ENCODE data around the gene ZCWPW1. TPM values are rescaled to one million over a fixed set of nuclear protein-coding genes. Genes with fewer than 3 reads are reported as not detected.

Gene ZCWPW1
- total RNA-seq, 2 donors from 2014 or later, result 5.5 to 34.6 TPM

GRCh38 chr7:100425347-100425746, 3.2 kb downstream of the ZCWPW1 start:
- Histone ChIP-seq H3K4me1 (replicated peaks) (no peaks in the 10 kb centered on the region), H3K27me3 (replicated peaks; ENCODE audit: insufficient read depth) (no peaks in the 10 kb centered on the region), H3K9me3 (no peaks in the 10 kb centered on the region), H3K4me3 (no peak overlapping the region), H3K36me3 (no peaks in the 10 kb centered on the region), H3K27ac (no peak overlapping the region)
- WGBS, result 55% methylated on average over 1 of the region's 1 CpG
- intact Hi-C loops (cut with DNase I), result no loop called here
- no peak for TF ChIP-seq POLR2AphosphoS5 (IDR thresholded peaks at IDR 0.05)
- TF ChIP-seq, protein P1, sequence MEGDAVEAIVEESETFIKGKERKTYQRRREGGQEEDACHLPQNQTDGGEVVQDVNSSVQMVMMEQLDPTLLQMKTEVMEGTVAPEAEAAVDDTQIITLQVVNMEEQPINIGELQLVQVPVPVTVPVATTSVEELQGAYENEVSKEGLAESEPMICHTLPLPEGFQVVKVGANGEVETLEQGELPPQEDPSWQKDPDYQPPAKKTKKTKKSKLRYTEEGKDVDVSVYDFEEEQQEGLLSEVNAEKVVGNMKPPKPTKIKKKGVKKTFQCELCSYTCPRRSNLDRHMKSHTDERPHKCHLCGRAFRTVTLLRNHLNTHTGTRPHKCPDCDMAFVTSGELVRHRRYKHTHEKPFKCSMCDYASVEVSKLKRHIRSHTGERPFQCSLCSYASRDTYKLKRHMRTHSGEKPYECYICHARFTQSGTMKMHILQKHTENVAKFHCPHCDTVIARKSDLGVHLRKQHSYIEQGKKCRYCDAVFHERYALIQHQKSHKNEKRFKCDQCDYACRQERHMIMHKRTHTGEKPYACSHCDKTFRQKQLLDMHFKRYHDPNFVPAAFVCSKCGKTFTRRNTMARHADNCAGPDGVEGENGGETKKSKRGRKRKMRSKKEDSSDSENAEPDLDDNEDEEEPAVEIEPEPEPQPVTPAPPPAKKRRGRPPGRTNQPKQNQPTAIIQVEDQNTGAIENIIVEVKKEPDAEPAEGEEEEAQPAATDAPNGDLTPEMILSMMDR (IDR thresholded peaks at IDR 0.05), result no peak
- no peak for TF ChIP-seq POLR2A (IDR thresholded peaks at IDR 0.05)
- no peak for DNase-seq (ENCODE audit: low spot score)

DNA sequence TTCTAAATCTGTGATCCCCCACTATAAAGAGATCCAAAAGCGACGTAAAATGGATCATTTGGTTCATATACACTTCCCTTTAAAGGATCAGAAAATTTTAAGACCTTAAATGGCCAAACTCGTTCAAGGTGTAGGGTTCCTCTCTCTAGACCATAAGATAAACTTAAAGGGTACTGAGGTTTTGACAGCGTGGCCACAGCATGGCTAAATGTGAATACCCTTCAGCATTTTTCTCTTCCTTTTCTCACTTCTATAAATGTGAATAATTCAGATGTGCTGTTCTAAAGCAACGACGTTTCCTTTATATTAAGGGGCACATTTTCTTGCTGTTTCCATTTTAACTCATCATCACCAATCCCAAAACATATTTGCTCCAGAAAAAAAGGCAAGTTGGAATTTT, 5.2 kb downstream of the ZCWPW1 start:
- DNase-seq (ENCODE audit: low spot score), result no peak
- Histone ChIP-seq H3K4me1 (replicated peaks) (no peaks in the 10 kb centered on the region), H3K36me3 (no peaks in the 10 kb centered on the region), H3K27ac (no peak overlapping the region), H3K27me3 (replicated peaks; ENCODE audit: insufficient read depth) (no peaks in the 10 kb centered on the region), H3K9me3 (no peaks in the 10 kb centered on the region), H3K4me3 (no peak overlapping the region)
- no peak for TF ChIP-seq POLR2A (IDR thresholded peaks at IDR 0.05)
- TF ChIP-seq, protein P1 (IDR thresholded peaks at IDR 0.05), result no peak
- no peak for TF ChIP-seq POLR2AphosphoS5 (IDR thresholded peaks at IDR 0.05)
- intact Hi-C loops (cut with DNase I), result no loop called here
- whole genome bisulfite sequencing, result 83% methylated on average over 6 of the region's 6 CpGs

- H3K4me3 ChIP-seq, result no peak overlapping the region
- intact Hi-C loops (cut with DNase I), result no loop called here
Observed at GRCh38 chr7:100419660-100420226, 8.8 kb downstream of the ZCWPW1 start.

DNA sequence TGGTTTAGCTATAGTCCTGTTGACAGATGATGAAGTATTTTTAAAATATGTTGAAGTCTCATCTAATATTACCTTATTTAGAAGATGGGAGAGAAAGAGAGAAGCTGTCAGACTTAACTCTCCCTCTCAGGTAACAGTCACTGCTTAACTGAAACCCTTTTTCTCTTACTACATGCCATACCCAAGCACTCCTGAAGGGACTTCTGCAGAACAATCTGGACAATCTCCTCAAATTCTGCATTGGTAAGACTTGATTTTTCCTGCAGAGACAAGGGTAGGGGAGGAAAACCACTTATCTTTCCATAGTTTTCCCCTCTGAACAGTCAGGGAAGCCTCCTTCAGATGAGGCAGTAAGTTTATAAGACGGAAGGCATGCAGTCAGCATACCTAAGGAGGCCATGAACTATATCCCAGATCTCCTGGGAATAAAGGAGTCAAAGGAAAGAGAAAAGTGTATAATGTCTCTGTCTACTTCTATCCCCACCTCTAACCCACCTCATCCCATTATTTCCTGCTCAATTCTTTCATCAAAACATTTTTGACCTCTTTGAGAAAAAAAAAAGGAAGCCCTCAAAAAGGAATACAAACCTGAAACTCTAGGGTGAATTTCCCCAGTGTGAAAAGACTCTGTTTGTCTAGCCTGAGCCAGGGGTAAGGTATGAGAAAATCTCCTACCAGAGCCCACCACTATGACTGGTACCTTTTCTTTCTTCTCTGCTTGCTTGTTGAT, 9.4 kb downstream of the ZCWPW1 start:
- intact Hi-C loops (cut with DNase I), result no loop called here
- no peaks in the 10 kb centered on the region for H3K4me1 ChIP-seq (replicated peaks)
- no peaks in the 10 kb centered on the region for H3K36me3 ChIP-seq
- no peak overlapping the region for H3K27ac ChIP-seq
- no peak overlapping the region for H3K4me3 ChIP-seq
- no peaks in the 10 kb centered on the region for H3K27me3 ChIP-seq (replicated peaks; ENCODE audit: insufficient read depth)
- no peak for DNase-seq (ENCODE audit: low spot score)
- WGBS, result 89% methylated on average over 1 of the region's 1 CpG
- no peaks in the 10 kb centered on the region for H3K9me3 ChIP-seq
- TF ChIP-seq POLR2AphosphoS5 (IDR thresholded peaks at IDR 0.05) (no peak), POLR2A (IDR thresholded peaks at IDR 0.05) (no peak)
- TF ChIP-seq, protein P1 (IDR thresholded peaks at IDR 0.05), result no peak

More at GRCh38 chr7:100419660-100420226, 8.8 kb downstream of the ZCWPW1 start:
- Histone ChIP-seq H3K27ac (no peak overlapping the region), H3K27me3 (replicated peaks; ENCODE audit: insufficient read depth) (no peaks in the 10 kb centered on the region), H3K4me1 (replicated peaks) (no peaks in the 10 kb centered on the region), H3K36me3 (no peaks in the 10 kb centered on the region), H3K9me3 (no peaks in the 10 kb centered on the region)
- 83% methylated on average over 1 of the region's 1 CpG for WGBS
- TF ChIP-seq, protein P1 (IDR thresholded peaks at IDR 0.05), result no peak
- TF ChIP-seq POLR2AphosphoS5 (IDR thresholded peaks at IDR 0.05), result no peak
- TF ChIP-seq POLR2A (IDR thresholded peaks at IDR 0.05), result no peak
- no peak for DNase-seq (ENCODE audit: low spot score)

- Histone ChIP-seq H3K4me1 (replicated peaks) (no peaks in the 10 kb centered on the region), H3K9me3 (no peaks in the 10 kb centered on the region), H3K27me3 (replicated peaks; ENCODE audit: insufficient read depth) (no peaks in the 10 kb centered on the region), H3K36me3 (no peaks in the 10 kb centered on the region), H3K27ac (no peak overlapping the region), H3K4me3 (no peak overlapping the region)
- intact Hi-C loops (cut with DNase I), result no loop called here
- DNase-seq (ENCODE audit: low spot score), result no peak
- 88% methylated on average over 5 of the region's 5 CpGs for WGBS
- TF ChIP-seq POLR2AphosphoS5 (IDR thresholded peaks at IDR 0.05) (no peak), POLR2A (IDR thresholded peaks at IDR 0.05) (no peak)
- TF ChIP-seq, protein P1 (IDR thresholded peaks at IDR 0.05), result no peak
Observed at GRCh38 chr7:100415448-100415847, 13.1 kb downstream of the ZCWPW1 start.

All from prostate gland (tissue), 2 donors.